ENCODE results near the gene NPAS1.

Gene NPAS1

GRCh38 chr19:47012617-47013016 is 7.0 kb upstream of the NPAS1 start:
- Histone ChIP-seq H2AFZ (ENCODE audit: low read depth, low read length) (no peak overlapping the region), H3K4me2 (ENCODE audit: low read length) (peak overlapping the region; percentile 79), H3K9ac (ENCODE audit: low read length) (no peak overlapping the region)

GRCh38 chr19:47013041-47013517 is 6.6 kb upstream of the NPAS1 start:
- H3K4me2 ChIP-seq (ENCODE audit: low read length) = peak overlapping the region; percentile 79
- peak; percentile 98 for TF ChIP-seq CTCF (IDR thresholded peaks at IDR 0.05; ENCODE audit: low read depth, low read length)
- TF ChIP-seq EZH2phosphoT487 (IDR thresholded peaks at IDR 0.05; ENCODE audit: low read depth) = no peak

More at GRCh38 chr19:47012617-47013016, 7.0 kb upstream of the NPAS1 start:
- TF ChIP-seq CTCF (IDR thresholded peaks at IDR 0.05; ENCODE audit: low read depth, low read length) (no peak), EZH2phosphoT487 (IDR thresholded peaks at IDR 0.05; ENCODE audit: low read depth) (no peak)
- Histone ChIP-seq H4K20me1 (ENCODE audit: insufficient read depth, low read length) (no peaks in the 10 kb centered on the region), H3K27ac (ENCODE audit: low read length) (no peak overlapping the region), H3K27me3 (ENCODE audit: low read depth, low read length) (no peaks in the 10 kb centered on the region), H3K36me3 (replicated peaks; ENCODE audit: low read depth, low read length) (no peaks in the 10 kb centered on the region), H3K4me1 (ENCODE audit: low read length) (peaks cover 3% of the 10 kb centered on the region; the same call in 1 of the 2 replicates), H3K9me3 (ENCODE audit: insufficient read depth, low read length) (no peaks in the 10 kb centered on the region), H3K4me3 (ENCODE audit: low read length) (no peak overlapping the region), H3K79me2 (ENCODE audit: low read length) (no peaks in the 10 kb centered on the region)

GRCh38 chr19:47018923-47019322 is 714 bp upstream of the NPAS1 start:
- peaks cover 9% of the 10 kb centered on the region for H3K27me3 ChIP-seq (ENCODE audit: low read depth, low read length)
- no peak overlapping the region for H2AFZ ChIP-seq (ENCODE audit: low read depth, low read length)
- no peak overlapping the region for H3K9ac ChIP-seq (ENCODE audit: low read length)
- no peaks in the 10 kb centered on the region for H3K36me3 ChIP-seq (replicated peaks; ENCODE audit: low read depth, low read length)
- no peak overlapping the region for H3K4me3 ChIP-seq (ENCODE audit: low read length)
- H3K4me1 ChIP-seq (ENCODE audit: low read length) = no peaks in the 10 kb centered on the region; the same call in 1 of the 2 replicates
- H3K9me3 ChIP-seq (ENCODE audit: insufficient read depth, low read length) = no peaks in the 10 kb centered on the region
- H3K79me2 ChIP-seq (ENCODE audit: low read length) = no peaks in the 10 kb centered on the region
- no peak overlapping the region for H3K27ac ChIP-seq (ENCODE audit: low read length)
- H4K20me1 ChIP-seq (ENCODE audit: insufficient read depth, low read length) = no peaks in the 10 kb centered on the region
- H3K4me2 ChIP-seq (ENCODE audit: low read length) = no peak overlapping the region
- TF ChIP-seq CTCF (IDR thresholded peaks at IDR 0.05; ENCODE audit: low read depth, low read length) (no peak), EZH2phosphoT487 (IDR thresholded peaks at IDR 0.05; ENCODE audit: low read depth) (no peak)

More at GRCh38 chr19:47013041-47013517, 6.6 kb upstream of the NPAS1 start:
- Histone ChIP-seq H3K36me3 (replicated peaks; ENCODE audit: low read depth, low read length) (no peaks in the 10 kb centered on the region), H3K9ac (ENCODE audit: low read length) (peak overlapping the region; percentile 21; the same call in 1 of the 2 replicates), H3K79me2 (ENCODE audit: low read length) (no peaks in the 10 kb centered on the region), H3K4me3 (ENCODE audit: low read length) (peak overlapping the region; percentile 66), H2AFZ (ENCODE audit: low read depth, low read length) (peak overlapping the region; percentile 99), H3K27ac (ENCODE audit: low read length) (no peak overlapping the region), H3K4me1 (ENCODE audit: low read length) (peaks cover 3% of the 10 kb centered on the region; the same call in 1 of the 2 replicates), H3K9me3 (ENCODE audit: insufficient read depth, low read length) (no peaks in the 10 kb centered on the region), H3K27me3 (ENCODE audit: low read depth, low read length) (no peaks in the 10 kb centered on the region), H4K20me1 (ENCODE audit: insufficient read depth, low read length) (no peaks in the 10 kb centered on the region)

- TF ChIP-seq EZH2phosphoT487 (IDR thresholded peaks at IDR 0.05; ENCODE audit: low read depth) (no peak), CTCF (IDR thresholded peaks at IDR 0.05; ENCODE audit: low read depth, low read length) (no peak)
- H3K36me3 ChIP-seq (replicated peaks; ENCODE audit: low read depth, low read length) = no peaks in the 10 kb centered on the region
Measured at GRCh38 chr19:47020132-47020805, 632 bp downstream of the NPAS1 start.

More at GRCh38 chr19:47020132-47020805, 632 bp downstream of the NPAS1 start:
- Histone ChIP-seq H3K27ac (ENCODE audit: low read length) (no peak overlapping the region), H3K27me3 (ENCODE audit: low read depth, low read length) (peaks cover 9% of the 10 kb centered on the region), H4K20me1 (ENCODE audit: insufficient read depth, low read length) (no peaks in the 10 kb centered on the region), H3K4me3 (ENCODE audit: low read length) (no peak overlapping the region), H3K9me3 (ENCODE audit: insufficient read depth, low read length) (no peaks in the 10 kb centered on the region), H3K4me2 (ENCODE audit: low read length) (no peak overlapping the region), H3K79me2 (ENCODE audit: low read length) (no peaks in the 10 kb centered on the region), H3K9ac (ENCODE audit: low read length) (no peak overlapping the region), H3K4me1 (ENCODE audit: low read length) (no peaks in the 10 kb centered on the region; the same call in 1 of the 2 replicates), H2AFZ (ENCODE audit: low read depth, low read length) (no peak overlapping the region)

Measured in OCI-LY3 (cell line).